HEK293 (cell line): Measurements from ENCODE around the gene ARPC5L.
A peak's percentile ranks its signal among the peaks of the same experiment; 100 is the strongest.

Experiments
- CTCF ChIA-PET: fragments of 350-600 bp; formaldehyde crosslinking; extraction: SDS; loops from one replicate; lab custom pipeline; 2021; ENCODE audit warnings: antibody characterized with exemption; lab: Yijun Ruan, JAX
- POLR2A ChIA-PET: fragments of 300-600 bp; formaldehyde crosslinking; extraction: SDS; loops from one replicate; lab custom pipeline; 2020; ENCODE audit warnings: antibody characterized with exemption, inconsistent platforms; lab: Yijun Ruan, JAX
- H3K27ac ChIP-seq: fragments of 200-500 bp; sonication (Bioruptor generic); 2 replicates; pipeline ENCODE4 v1.5.1; 2014; ENCODE audit warnings: low read depth, low read length, control low read depth, inconsistent platforms; ENCODE audit errors: extremely low read depth
- H3K36me3 ChIP-seq, 2 experiments: fragments of 200-500 bp in 1 of 2; sonication (Bioruptor generic) in 1 of 2; 1 replicate in 1 of 2; 2 replicates in 1 of 2; pipeline ENCODE4 v1.5.1; 2014 to 2017; ENCODE audit warnings: inconsistent platforms in 2 of 2, low read length in 2 of 2; ENCODE audit not compliant: control insufficient read depth in 2 of 2, insufficient read depth in 1 of 2
- H3K4me1 ChIP-seq: fragments of 200-500 bp; sonication (Bioruptor generic); 2 replicates; pipeline ENCODE4 v1.5.1; 2014; ENCODE audit warnings: mild to moderate bottlenecking, low read length, inconsistent platforms; ENCODE audit not compliant: control insufficient read depth, insufficient read depth
- H3K4me3 ChIP-seq: 2 replicates; pipeline ENCODE4 v1.5.1; 2011; ENCODE audit warnings: low read depth, mild to moderate bottlenecking, control low read depth, low read length, moderate library complexity
- H3K9me3 ChIP-seq: fragments of 200-500 bp; sonication (Bioruptor generic); 2 replicates; pipeline ENCODE4 v1.5.1; 2014; ENCODE audit warnings: low read depth, low read length, inconsistent platforms; ENCODE audit not compliant: control insufficient read depth, insufficient read depth
- HOXA7 ChIP-seq: sonication (generic); formaldehyde crosslinking; IDR thresholded peaks from 2 replicates; pipeline ENCODE4 v1.8.1; 2022; ENCODE audit warnings: missing genetic modification reagents, borderline replicate concordance
- KLF10 ChIP-seq: fragments of 450-650 bp; IDR thresholded peaks from 2 replicates; pipeline ENCODE4 v1.5.1; 2018; ENCODE audit warnings: missing biosample characterization, mild to moderate bottlenecking, missing genetic modification characterization
- SCRT2 ChIP-seq: fragments of 450-650 bp; formaldehyde crosslinking; IDR thresholded peaks from 2 replicates; pipeline ENCODE4 v1.5.1; 2016; ENCODE audit warnings: missing biosample characterization, missing genetic modification characterization
- TCF7L2 ChIP-seq: IDR thresholded peaks from 2 replicates; pipeline ENCODE4 v1.6.1; 2011; ENCODE audit warnings: low read depth, mild to moderate bottlenecking, inconsistent platforms, low read length, moderate library complexity, borderline replicate concordance
- ZFP3 ChIP-seq: fragments of 450-650 bp; formaldehyde crosslinking; IDR thresholded peaks from 2 replicates; pipeline ENCODE4 v1.5.1; 2016; ENCODE audit warnings: low read depth, missing biosample characterization, missing genetic modification characterization
- ZNF121 ChIP-seq: fragments of 450-650 bp; formaldehyde crosslinking; IDR thresholded peaks from 2 replicates; pipeline ENCODE4 v1.5.1; 2016; ENCODE audit warnings: missing biosample characterization, missing genetic modification characterization
- ZNF138 ChIP-seq: fragments of 450-650 bp; formaldehyde crosslinking; IDR thresholded peaks from 2 replicates; pipeline ENCODE4 v1.5.1; 2016; ENCODE audit warnings: missing biosample characterization, missing genetic modification characterization, borderline replicate concordance
- ZNF155 ChIP-seq: fragments of 450-650 bp; formaldehyde crosslinking; IDR thresholded peaks from 2 replicates; pipeline ENCODE4 v1.5.1; 2016; ENCODE audit warnings: missing biosample characterization, missing genetic modification characterization
- ZNF221 ChIP-seq: fragments of 450-650 bp; formaldehyde crosslinking; IDR thresholded peaks from 2 replicates; pipeline ENCODE4 v1.5.1; 2017; ENCODE audit warnings: missing biosample characterization, missing genetic modification characterization, borderline replicate concordance
- ZNF404 ChIP-seq: fragments of 450-650 bp; formaldehyde crosslinking; IDR thresholded peaks from 2 replicates; pipeline ENCODE4 v1.5.1; 2017; ENCODE audit warnings: missing biosample characterization, missing genetic modification characterization
- ZNF423 ChIP-seq: fragments of 450-650 bp; formaldehyde crosslinking; IDR thresholded peaks from 2 replicates; pipeline ENCODE4 v1.5.1; 2016; ENCODE audit warnings: missing biosample characterization, missing genetic modification characterization
- ZNF548 ChIP-seq: fragments of 450-650 bp; formaldehyde crosslinking; IDR thresholded peaks from 2 replicates; pipeline ENCODE4 v1.5.1; 2016; ENCODE audit warnings: missing biosample characterization, missing genetic modification characterization
- ZNF558 ChIP-seq: fragments of 450-650 bp; formaldehyde crosslinking; IDR thresholded peaks from 2 replicates; pipeline ENCODE4 v1.5.1; 2016; ENCODE audit warnings: missing biosample characterization, missing genetic modification characterization
- ZNF660 ChIP-seq: fragments of 450-650 bp; IDR thresholded peaks from 2 replicates; pipeline ENCODE4 v1.5.1; 2018; ENCODE audit warnings: missing biosample characterization, mild to moderate bottlenecking, missing genetic modification characterization
- ZNF792 ChIP-seq: fragments of 450-650 bp; formaldehyde crosslinking; IDR thresholded peaks from 2 replicates; pipeline ENCODE4 v1.5.1; 2016; ENCODE audit warnings: missing biosample characterization, missing genetic modification characterization
- TF ChIP-seq, protein P1 (sequence below): fragments of 450-650 bp; formaldehyde crosslinking; IDR thresholded peaks from 2 replicates; pipeline ENCODE4 v1.5.1; 2016; ENCODE audit warnings: missing biosample characterization, missing genetic modification characterization
- TF ChIP-seq, protein P2 (sequence below): fragments of 450-650 bp; formaldehyde crosslinking; IDR thresholded peaks from 2 replicates; pipeline ENCODE4 v1.5.1; 2017; ENCODE audit warnings: missing biosample characterization, missing genetic modification characterization
- TF ChIP-seq, protein P3 (sequence below): sonication (generic); formaldehyde crosslinking; IDR thresholded peaks from 2 replicates; pipeline ENCODE4 v1.8.1; 2022; ENCODE audit warnings: mild to moderate bottlenecking, moderate library complexity, missing genetic modification reagents
- TF ChIP-seq, protein P4 (sequence below): fragments of 450-650 bp; formaldehyde crosslinking; optimal IDR thresholded peaks from 2 replicates; pipeline ENCODE3; 2016; ENCODE audit warnings: missing biosample characterization, mild to moderate bottlenecking, missing genetic modification characterization
- TF ChIP-seq, protein P5 (sequence below): fragments of 450-650 bp; formaldehyde crosslinking; IDR thresholded peaks from 2 replicates; pipeline ENCODE4 v1.5.1; 2017; ENCODE audit warnings: missing biosample characterization, missing genetic modification characterization

ARPC5L gene

DNA sequence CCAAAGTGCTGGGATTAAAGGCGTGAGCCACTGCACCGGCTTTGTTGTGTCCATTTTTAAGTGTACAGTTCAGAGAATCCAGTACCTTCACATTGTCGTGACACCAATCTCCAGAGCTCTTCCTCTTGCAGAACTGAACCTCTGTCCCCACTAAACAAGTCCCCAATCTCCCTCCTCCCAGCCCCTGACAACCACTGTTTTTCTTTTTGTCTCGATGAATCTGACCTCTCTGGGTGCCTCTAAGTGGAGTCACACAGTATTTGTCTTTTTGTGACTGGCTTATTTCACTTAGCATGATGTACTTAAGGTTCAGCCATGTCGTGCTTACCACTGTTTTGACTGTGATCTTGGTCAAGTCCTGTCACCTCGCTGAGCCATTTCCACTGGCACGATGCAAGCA is 7.1 kb upstream of the ARPC5L start:
- POLR2A ChIA-PET: interaction anchor here (0.6 to 10.0 kb wide), 5 partner anchors 12 to 385 kb away, joined by 3 to 201 read pairs (median 3); partner anchors contain the start of genes NR6A1 and OLFML2A
- Histone ChIP-seq H3K4me1 (no peaks in the 10 kb centered on the region), H3K27ac (no peak overlapping the region), H3K4me3 (no peak overlapping the region), H3K9me3 (no peaks in the 10 kb centered on the region), H3K36me3 (peaks cover 0 to 35% of the 10 kb centered on the region in 2 experiments; a peak in 1 of 3 replicates)
- TF ChIP-seq, protein P1, sequence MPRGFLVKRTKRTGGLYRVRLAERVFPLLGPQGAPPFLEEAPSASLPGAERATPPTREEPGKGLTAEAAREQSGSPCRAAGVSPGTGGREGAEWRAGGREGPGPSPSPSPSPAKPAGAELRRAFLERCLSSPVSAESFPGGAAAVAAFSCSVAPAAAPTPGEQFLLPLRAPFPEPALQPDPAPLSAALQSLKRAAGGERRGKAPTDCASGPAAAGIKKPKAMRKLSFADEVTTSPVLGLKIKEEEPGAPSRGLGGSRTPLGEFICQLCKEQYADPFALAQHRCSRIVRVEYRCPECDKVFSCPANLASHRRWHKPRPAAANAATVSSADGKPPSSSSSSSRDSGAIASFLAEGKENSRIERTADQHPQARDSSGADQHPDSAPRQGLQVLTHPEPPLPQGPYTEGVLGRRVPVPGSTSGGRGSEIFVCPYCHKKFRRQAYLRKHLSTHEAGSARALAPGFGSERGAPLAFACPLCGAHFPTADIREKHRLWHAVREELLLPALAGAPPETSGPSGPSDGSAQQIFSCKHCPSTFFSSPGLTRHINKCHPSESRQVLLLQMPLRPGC (tag by site-specific recombination): no peak
- no peak for TF ChIP-seq ZNF548 (tag by site-specific recombination)
- no peak for TF ChIP-seq KLF10
- TF ChIP-seq TCF7L2: no peak
- no peak for TF ChIP-seq ZNF138 (tag by site-specific recombination)
- no peak for TF ChIP-seq ZNF404 (tag by site-specific recombination)
- TF ChIP-seq ZNF660 (tag by site-specific recombination): no peak
- TF ChIP-seq HOXA7 (CRISPR knock-in tag): no peak
- TF ChIP-seq, protein P2, sequence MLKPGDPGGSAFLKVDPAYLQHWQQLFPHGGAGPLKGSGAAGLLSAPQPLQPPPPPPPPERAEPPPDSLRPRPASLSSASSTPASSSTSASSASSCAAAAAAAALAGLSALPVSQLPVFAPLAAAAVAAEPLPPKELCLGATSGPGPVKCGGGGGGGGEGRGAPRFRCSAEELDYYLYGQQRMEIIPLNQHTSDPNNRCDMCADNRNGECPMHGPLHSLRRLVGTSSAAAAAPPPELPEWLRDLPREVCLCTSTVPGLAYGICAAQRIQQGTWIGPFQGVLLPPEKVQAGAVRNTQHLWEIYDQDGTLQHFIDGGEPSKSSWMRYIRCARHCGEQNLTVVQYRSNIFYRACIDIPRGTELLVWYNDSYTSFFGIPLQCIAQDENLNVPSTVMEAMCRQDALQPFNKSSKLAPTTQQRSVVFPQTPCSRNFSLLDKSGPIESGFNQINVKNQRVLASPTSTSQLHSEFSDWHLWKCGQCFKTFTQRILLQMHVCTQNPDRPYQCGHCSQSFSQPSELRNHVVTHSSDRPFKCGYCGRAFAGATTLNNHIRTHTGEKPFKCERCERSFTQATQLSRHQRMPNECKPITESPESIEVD (tag by site-specific recombination): no peak
- TF ChIP-seq ZNF155: no peak
- TF ChIP-seq ZNF221: no peak
- TF ChIP-seq ZNF121 (tag by site-specific recombination): no peak
- no peak for TF ChIP-seq ZNF558 (tag by site-specific recombination)
- CTCF ChIA-PET: interaction anchor here (0.6 to 31.1 kb wide), 16 partner anchors 14 to 1023 kb away, joined by 3 to 1257 read pairs (median 4); partner anchors contain the start of genes NR6A1 and OLFML2A

DNA sequence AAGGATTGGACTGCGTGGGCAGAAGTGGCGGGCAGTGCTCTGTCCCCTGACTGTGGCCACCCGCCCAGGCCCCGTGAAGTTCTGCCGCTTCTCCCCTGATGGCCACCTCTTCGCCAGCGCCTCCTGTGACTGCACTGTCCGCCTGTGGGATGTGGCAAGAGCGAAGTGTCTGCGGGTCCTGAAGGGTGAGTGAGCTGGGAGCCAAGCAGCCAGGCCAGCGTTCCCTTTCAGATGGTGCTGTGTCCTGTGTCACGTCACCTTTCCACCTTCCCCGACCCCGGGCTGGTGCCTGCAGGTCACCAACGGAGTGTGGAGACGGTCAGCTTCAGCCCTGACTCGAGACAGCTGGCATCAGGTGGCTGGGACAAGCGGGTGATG is 6.4 kb upstream of the ARPC5L start:
- H3K36me3 ChIP-seq: peaks cover under 1 to 42% of the 10 kb centered on the region in 2 experiments; a peak in 2 of 3 replicates
- TF ChIP-seq ZNF792 (tag by site-specific recombination): no peak
- TF ChIP-seq, protein P3, sequence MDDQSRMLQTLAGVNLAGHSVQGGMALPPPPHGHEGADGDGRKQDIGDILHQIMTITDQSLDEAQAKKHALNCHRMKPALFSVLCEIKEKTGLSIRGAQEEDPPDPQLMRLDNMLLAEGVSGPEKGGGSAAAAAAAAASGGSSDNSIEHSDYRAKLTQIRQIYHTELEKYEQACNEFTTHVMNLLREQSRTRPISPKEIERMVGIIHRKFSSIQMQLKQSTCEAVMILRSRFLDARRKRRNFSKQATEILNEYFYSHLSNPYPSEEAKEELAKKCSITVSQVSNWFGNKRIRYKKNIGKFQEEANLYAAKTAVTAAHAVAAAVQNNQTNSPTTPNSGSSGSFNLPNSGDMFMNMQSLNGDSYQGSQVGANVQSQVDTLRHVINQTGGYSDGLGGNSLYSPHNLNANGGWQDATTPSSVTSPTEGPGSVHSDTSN: 0 out of 2 replicates have a peak, but pooled peaks have one; percentile 11
- no peak for TF ChIP-seq ZNF423 (tag by site-specific recombination)
- TF ChIP-seq, protein P4, sequence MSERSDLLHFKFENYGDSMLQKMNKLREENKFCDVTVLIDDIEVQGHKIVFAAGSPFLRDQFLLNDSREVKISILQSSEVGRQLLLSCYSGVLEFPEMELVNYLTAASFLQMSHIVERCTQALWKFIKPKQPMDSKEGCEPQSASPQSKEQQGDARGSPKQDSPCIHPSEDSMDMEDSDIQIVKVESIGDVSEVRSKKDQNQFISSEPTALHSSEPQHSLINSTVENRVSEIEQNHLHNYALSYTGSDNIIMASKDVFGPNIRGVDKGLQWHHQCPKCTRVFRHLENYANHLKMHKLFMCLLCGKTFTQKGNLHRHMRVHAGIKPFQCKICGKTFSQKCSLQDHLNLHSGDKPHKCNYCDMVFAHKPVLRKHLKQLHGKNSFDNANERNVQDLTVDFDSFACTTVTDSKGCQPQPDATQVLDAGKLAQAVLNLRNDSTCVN (tag by site-specific recombination): no peak
- TF ChIP-seq, protein P5, sequence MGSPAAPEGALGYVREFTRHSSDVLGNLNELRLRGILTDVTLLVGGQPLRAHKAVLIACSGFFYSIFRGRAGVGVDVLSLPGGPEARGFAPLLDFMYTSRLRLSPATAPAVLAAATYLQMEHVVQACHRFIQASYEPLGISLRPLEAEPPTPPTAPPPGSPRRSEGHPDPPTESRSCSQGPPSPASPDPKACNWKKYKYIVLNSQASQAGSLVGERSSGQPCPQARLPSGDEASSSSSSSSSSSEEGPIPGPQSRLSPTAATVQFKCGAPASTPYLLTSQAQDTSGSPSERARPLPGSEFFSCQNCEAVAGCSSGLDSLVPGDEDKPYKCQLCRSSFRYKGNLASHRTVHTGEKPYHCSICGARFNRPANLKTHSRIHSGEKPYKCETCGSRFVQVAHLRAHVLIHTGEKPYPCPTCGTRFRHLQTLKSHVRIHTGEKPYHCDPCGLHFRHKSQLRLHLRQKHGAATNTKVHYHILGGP (tag by site-specific recombination): no peak
- no peak for TF ChIP-seq ZFP3 (tag by site-specific recombination)
- TF ChIP-seq SCRT2 (tag by site-specific recombination): 0 out of 2 replicates have a peak, but pooled peaks have one; percentile 18
- CTCF ChIA-PET: interaction anchor here (0.7 to 31.1 kb wide), 13 partner anchors 13 to 388 kb away, joined by 3 to 1257 read pairs (median 5); partner anchors contain the start of genes NR6A1 and OLFML2A

More for the DNA sequence above, 6.4 kb upstream of the ARPC5L start:
- Histone ChIP-seq H3K27ac (no peak overlapping the region), H3K4me1 (no peaks in the 10 kb centered on the region), H3K4me3 (no peak overlapping the region), H3K9me3 (no peaks in the 10 kb centered on the region)
- POLR2A ChIA-PET: interaction anchor here (0.6 to 10.0 kb wide), 12 partner anchors 13 to 386 kb away, joined by 3 to 201 read pairs (median 6); partner anchors contain the start of genes HSPA5, NR6A1 and OLFML2A
